Putamen (tissue), 1 donor: ENCODE results near the gene ST7.
A peak's percentile ranks its signal among the peaks of the same experiment; 100 is the strongest.
"Not testable (repeated sequence)": the region's sequence is repeated elsewhere in the genome, so short reads cannot be mapped to it uniquely, and the experiment has no call there.

Experiments
- DNase-seq: peaks from one replicate; pipeline ENCODE4 v3.0.0-alpha.2; 2016; ENCODE audit warnings: low spot score

Gene ST7

GRCh38 chr7:117097860-117098259, 144.6 kb downstream of the ST7 start:
- no peak for DNase-seq

- DNase-seq = no peak
Measured at GRCh38 chr7:117098457-117098856, 145.2 kb downstream of the ST7 start.

GRCh38 chr7:117101026-117101425, 147.7 kb downstream of the ST7 start:
- DNase-seq = no peak

- no peak for DNase-seq
Measured at GRCh38 chr7:117110480-117111315, 157.4 kb downstream of the ST7 start.

GRCh38 chr7:117111535-117111934, 158.2 kb downstream of the ST7 start:
- DNase-seq = no peak

GRCh38 chr7:117112640-117113039, 159.3 kb downstream of the ST7 start:
- DNase-seq = no peak

- no peak for DNase-seq
Measured at GRCh38 chr7:117113871-117114270, 160.6 kb downstream of the ST7 start.

- no peak for DNase-seq
Measured at GRCh38 chr7:117114272-117114671, 161.0 kb downstream of the ST7 start.

- no peak for DNase-seq
Measured at GRCh38 chr7:117116211-117116610, 162.9 kb downstream of the ST7 start.

GRCh38 chr7:117117172-117117571, 163.9 kb downstream of the ST7 start:
- no peak for DNase-seq

GRCh38 chr7:117118579-117119180, 165.4 kb downstream of the ST7 start:
- no peak for DNase-seq

GRCh38 chr7:117119192-117119924, 166.1 kb downstream of the ST7 start:
- peak; percentile 74 for DNase-seq

- DNase-seq = not testable (repeated sequence)
Measured at GRCh38 chr7:117120321-117120720, 167.0 kb downstream of the ST7 start.

GRCh38 chr7:117122036-117122435, 168.7 kb downstream of the ST7 start:
- DNase-seq = not testable (repeated sequence)

GRCh38 chr7:117122536-117122935, 169.2 kb downstream of the ST7 start:
- DNase-seq = no peak

GRCh38 chr7:117123311-117123926, 170.1 kb downstream of the ST7 start:
- no peak for DNase-seq

GRCh38 chr7:117124591-117125220, 171.4 kb downstream of the ST7 start:
- no peak for DNase-seq

- DNase-seq = no peak
Measured at GRCh38 chr7:117126676-117127075, 173.4 kb downstream of the ST7 start.

- DNase-seq = peak; percentile 46
Measured at GRCh38 chr7:117127585-117128168, 174.4 kb downstream of the ST7 start.

GRCh38 chr7:117129521-117129955, 176.2 kb downstream of the ST7 start:
- DNase-seq = no peak

- DNase-seq = no peak
Measured at GRCh38 chr7:117130262-117130661, 177.0 kb downstream of the ST7 start.
